ENCODE results near the gene LRP2.

The LRP2 gene

GRCh38 chr2:169365029-169365480, 2.7 kb upstream of the LRP2 start:
- no peaks in the 10 kb centered on the region for H3K9me3 ChIP-seq
- H3K27ac ChIP-seq, result no peak overlapping the region
- H3K4me1 ChIP-seq, result peaks cover 0 to 45% (median 37%) of the 10 kb centered on the region in 4 donors
- no peak for DNase-seq
- peaks cover 0 to 29% of the 10 kb centered on the region in 2 donors for H3K27me3 ChIP-seq
- H3K4me3 ChIP-seq, result peak overlapping the region; percentile 48 to 60
- intact Hi-C loops (cut with DNase I; ENCODE audit: low total_unique reads), result no loop called here
- TF ChIP-seq, protein P1, sequence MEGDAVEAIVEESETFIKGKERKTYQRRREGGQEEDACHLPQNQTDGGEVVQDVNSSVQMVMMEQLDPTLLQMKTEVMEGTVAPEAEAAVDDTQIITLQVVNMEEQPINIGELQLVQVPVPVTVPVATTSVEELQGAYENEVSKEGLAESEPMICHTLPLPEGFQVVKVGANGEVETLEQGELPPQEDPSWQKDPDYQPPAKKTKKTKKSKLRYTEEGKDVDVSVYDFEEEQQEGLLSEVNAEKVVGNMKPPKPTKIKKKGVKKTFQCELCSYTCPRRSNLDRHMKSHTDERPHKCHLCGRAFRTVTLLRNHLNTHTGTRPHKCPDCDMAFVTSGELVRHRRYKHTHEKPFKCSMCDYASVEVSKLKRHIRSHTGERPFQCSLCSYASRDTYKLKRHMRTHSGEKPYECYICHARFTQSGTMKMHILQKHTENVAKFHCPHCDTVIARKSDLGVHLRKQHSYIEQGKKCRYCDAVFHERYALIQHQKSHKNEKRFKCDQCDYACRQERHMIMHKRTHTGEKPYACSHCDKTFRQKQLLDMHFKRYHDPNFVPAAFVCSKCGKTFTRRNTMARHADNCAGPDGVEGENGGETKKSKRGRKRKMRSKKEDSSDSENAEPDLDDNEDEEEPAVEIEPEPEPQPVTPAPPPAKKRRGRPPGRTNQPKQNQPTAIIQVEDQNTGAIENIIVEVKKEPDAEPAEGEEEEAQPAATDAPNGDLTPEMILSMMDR (IDR thresholded peaks at IDR 0.05), result no peak
- no peaks in the 10 kb centered on the region for H3K36me3 ChIP-seq

DNA sequence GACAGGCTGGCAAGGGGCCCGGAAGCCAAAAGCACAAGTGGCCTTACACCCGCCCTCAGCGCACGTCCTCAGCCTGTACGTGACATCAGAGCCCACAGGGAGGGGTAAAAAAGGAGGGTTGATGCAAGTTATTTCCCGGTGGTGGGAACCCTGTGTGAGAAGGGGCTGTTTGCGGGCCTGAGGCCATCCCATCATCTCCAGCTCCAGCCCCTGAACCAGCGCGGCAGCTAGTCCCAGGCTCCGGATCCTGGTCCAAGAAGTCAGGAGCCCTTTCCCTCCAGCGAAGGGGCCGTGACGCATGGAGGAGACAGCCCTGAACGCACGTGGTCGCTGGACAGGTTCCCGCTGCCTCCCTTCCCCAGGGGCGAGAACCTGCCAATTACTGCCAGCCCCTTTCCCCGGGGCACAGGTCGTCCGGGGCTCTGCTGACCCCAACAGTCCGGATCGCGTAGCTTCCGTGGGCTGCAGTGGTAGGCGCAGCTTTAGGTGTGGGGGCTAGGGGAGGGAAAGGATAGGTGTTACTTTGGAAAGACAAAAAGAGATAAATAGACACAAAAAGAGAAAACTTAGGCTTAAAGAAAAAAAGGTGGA, 1.3 kb upstream of the LRP2 start:
- Histone ChIP-seq H3K36me3 (no peaks in the 10 kb centered on the region), H3K4me1 (peaks cover 0 to 45% (median 37%) of the 10 kb centered on the region in 4 donors), H3K27ac (no peak overlapping the region), H3K4me3 (peak overlapping the region; percentile 48 to 60), H3K9me3 (no peaks in the 10 kb centered on the region), H3K27me3 (peaks cover 0 to 32% of the 10 kb centered on the region in 2 donors)
- DNase-seq, result peak in 1 of 2 donors; percentile 66
- TF ChIP-seq, protein P1 (IDR thresholded peaks at IDR 0.05), result no peak
- intact Hi-C loops (cut with DNase I; ENCODE audit: low total_unique reads), result no loop called here

DNA sequence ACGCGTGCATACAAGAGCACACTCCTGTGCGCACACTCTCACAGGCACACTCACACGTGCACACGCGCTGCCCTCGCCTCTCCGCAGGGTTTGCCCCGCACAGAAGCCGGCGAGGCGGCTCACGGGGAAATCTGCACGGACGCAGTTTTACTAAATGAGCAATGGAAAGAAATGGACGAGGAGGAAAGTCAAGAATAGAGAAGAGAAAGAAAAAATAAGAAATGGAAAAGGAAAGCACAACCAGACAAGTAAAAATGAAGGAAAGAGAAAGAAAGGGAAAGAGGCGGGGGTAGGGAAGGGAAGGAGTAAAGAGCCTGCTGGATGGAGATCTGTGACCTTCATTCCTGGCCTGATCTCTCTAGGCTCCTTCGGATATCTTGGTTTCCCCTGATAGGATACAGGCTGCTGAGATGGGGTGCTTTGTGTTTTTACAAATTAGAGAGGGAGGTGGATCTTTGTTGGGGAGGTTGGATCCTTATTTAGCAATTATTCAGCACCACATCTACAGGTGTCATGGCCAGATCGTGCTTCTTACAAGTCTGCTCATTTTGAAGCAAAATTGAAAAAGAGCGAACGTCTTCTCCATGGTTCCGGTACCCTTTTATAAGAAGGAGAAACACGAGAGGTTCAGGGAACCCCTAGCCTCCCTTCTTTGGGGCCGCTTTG, 693 bp upstream of the LRP2 start:
- peaks cover 0 to 45% (median 37%) of the 10 kb centered on the region in 4 donors for H3K4me1 ChIP-seq
- peak overlapping the region; percentile 48 to 60 for H3K4me3 ChIP-seq
- H3K9me3 ChIP-seq, result no peaks in the 10 kb centered on the region
- H3K27me3 ChIP-seq, result peaks cover 0 to 32% of the 10 kb centered on the region in 2 donors
- no peaks in the 10 kb centered on the region for H3K36me3 ChIP-seq
- H3K27ac ChIP-seq, result no peak overlapping the region
- intact Hi-C loops (cut with DNase I; ENCODE audit: low total_unique reads), result no loop called here
- TF ChIP-seq, protein P1 (IDR thresholded peaks at IDR 0.05), result no peak
- no peak for DNase-seq

- Histone ChIP-seq H3K9me3 (no peaks in the 10 kb centered on the region), H3K4me1 (peaks cover 0 to 45% (median 37%) of the 10 kb centered on the region in 4 donors), H3K36me3 (no peaks in the 10 kb centered on the region), H3K27ac (no peak overlapping the region), H3K4me3 (peak overlapping the region; percentile 48 to 60), H3K27me3 (peaks cover 0 to 32% of the 10 kb centered on the region in 2 donors)
- intact Hi-C loops (cut with DNase I; ENCODE audit: low total_unique reads), result no loop called here
- TF ChIP-seq, protein P1 (IDR thresholded peaks at IDR 0.05), result no peak
- no peak for DNase-seq
Measured at GRCh38 chr2:169361706-169362117, 622 bp downstream of the LRP2 start.

DNA sequence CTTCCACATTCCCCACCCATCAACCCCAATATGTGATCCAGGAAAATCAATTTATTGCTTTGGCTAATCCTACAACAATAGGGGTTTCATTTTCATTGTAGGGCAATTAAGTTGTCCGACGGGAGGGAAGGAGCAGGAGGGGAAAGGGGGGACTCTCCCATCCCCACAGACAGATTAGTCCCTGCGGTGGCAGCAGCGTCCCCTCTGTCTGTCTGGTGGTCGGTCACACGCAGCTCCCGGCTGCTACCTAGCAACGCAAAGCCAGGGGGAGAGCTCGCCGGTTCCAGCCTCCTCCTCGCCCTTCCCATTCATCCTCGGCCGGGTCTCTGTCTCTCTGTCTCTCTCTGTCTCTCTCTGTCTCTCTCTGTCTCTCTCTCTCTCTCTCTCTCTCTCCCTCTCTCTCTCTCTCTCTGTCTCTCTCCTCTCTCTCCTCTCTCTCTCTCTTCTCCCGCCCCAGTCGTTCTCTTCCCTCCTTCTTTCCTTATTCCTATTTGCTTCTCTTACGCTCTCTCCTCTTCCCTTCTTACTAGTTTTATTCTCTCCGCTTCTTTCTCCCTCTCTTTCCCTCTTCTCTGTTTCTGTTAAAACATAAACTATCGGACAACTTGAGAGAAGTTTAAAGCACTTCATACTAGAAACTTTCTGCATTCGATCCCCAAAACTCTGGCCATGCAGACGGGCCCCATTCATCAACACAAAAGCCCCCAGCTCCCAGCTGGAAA, 1.2 kb downstream of the LRP2 start:
- no peaks in the 10 kb centered on the region for H3K36me3 ChIP-seq
- peak overlapping the region; percentile 48 to 60 for H3K4me3 ChIP-seq
- TF ChIP-seq, protein P1 (IDR thresholded peaks at IDR 0.05), result no peak
- intact Hi-C loops (cut with DNase I; ENCODE audit: low total_unique reads), result no loop called here
- peaks cover 0 to 32% of the 10 kb centered on the region in 2 donors for H3K27me3 ChIP-seq
- no peaks in the 10 kb centered on the region for H3K9me3 ChIP-seq
- H3K4me1 ChIP-seq, result peaks cover 0 to 45% (median 37%) of the 10 kb centered on the region in 4 donors
- no peak overlapping the region for H3K27ac ChIP-seq
- DNase-seq, result no peak
